HG03103 (cell line): Measurements from ENCODE around the gene TRIM25.
"Not testable (repeated sequence)": the region's sequence is repeated elsewhere in the genome, so short reads cannot be mapped to it uniquely, and the experiment has no call there.

ENCODE experiments used
- ATAC-seq: cut with Tn5 transposase; IDR thresholded peaks from one replicate; pipeline ENCODE4 v1.9.1; 2021; ENCODE audit warnings: low read depth; ENCODE audit not compliant: unreplicated experiment

Gene TRIM25, protein sequence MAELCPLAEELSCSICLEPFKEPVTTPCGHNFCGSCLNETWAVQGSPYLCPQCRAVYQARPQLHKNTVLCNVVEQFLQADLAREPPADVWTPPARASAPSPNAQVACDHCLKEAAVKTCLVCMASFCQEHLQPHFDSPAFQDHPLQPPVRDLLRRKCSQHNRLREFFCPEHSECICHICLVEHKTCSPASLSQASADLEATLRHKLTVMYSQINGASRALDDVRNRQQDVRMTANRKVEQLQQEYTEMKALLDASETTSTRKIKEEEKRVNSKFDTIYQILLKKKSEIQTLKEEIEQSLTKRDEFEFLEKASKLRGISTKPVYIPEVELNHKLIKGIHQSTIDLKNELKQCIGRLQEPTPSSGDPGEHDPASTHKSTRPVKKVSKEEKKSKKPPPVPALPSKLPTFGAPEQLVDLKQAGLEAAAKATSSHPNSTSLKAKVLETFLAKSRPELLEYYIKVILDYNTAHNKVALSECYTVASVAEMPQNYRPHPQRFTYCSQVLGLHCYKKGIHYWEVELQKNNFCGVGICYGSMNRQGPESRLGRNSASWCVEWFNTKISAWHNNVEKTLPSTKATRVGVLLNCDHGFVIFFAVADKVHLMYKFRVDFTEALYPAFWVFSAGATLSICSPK

DNA sequence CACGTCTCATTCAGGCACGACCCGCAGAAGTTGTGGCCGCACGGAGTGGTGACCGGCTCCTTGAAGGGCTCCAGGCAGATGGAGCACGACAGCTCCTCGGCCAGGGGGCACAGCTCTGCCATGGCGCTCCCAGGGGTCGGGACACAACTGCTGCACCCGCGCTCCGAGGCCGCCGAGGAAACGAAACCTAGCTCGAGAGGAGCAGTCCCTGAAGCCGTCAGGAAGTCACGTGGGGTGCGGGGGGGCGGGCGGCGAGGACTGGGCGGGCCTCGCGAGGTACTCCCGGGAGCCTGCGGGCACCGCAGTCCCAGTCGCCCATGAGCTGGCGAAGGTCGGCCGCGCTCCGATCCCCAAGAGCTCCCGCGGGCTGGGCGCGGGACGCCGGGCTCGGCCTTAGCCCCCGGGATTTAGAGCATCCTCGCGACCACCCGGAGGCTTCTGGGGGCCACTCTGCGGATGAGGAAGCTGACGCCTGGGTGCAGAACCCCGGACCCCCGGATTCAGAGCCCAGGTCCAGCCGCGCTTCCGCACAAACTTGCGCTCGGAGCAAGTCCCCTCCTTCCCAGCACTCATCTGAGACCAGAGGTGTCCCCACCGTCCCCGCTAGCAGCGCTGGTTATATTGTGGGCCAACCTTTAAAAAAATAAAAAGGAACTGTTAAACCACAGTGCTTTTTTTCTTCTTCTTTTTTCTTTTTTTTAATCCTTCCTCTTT lies at the start of gene TRIM25:
TRIM25 (minus strand) TSS at position 183 of the 714 bp plus-strand sequence; CDS start at position 122, 61 bp downstream.
- peak; percentile 59 for ATAC-seq

DNA sequence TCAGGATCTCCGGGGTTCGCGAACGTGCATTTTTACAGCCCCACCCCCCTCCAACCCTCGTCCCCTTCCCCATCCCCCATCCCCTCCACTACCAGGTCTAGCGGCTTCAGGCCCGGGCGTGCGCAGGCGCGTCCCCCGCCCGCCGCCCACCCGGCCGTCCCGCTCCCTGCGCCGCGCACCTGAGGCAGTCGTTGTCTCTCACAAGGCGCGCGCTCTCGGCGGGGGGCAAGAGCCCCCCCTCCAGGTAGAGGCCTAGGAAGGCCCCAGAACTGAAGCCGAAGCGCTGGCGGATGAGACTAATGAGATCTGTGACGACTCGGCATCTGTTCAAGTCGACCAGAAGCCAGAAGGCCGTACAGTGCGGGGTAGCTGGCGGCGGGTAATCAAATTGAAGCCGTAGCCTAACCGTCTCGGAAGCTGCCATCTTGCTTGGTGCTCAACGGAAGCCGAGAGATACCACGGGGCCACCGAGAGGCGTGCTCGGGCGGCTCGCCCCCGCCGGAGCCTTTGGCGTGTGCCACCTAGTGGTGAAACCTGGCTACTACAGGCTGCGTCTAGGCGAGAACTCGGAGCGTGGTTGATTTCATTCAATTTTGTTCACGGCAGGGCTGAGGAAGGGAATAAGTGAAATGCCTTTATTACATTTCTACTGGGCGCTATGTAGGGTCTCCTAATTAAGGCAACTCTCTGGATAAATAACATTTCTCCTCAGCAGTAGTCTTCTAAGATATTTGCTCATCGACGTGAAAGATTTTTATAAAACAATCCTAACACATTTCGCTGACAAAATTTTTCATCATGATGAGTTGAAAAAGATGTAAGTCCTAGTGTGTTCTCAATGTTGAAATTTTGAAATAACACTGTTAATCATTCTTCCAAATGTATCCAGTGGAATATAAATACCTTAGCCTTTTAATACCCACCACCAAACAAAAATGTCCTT lies 47.0 kb upstream of the TRIM25 start, which contains the start of gene COIL:
COIL (minus strand) TSS at position 455 of the 943 bp plus-strand sequence; CDS start at position 424, 31 bp downstream.
- ATAC-seq, result peak; percentile 92

DNA sequence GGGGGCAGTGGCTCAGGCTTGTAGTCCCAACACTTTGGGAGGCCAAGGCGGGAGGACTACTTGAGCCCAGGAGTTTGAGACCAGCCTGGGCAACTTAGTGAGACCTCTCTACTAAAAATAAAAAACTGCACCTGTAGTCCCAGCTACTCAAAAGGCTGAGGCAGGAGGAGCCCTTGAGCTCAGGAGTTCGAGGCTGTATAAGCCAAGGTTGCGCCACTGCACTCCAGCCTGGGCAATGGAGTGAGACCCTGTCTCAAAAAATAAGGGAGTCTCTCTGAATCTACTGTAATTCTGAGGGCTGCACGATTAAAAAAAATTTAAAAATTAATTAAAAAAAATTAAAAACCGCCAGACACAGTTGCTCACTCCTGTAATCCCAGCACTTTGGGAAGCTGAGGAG lies 43.1 kb upstream of the TRIM25 start:
- ATAC-seq, result no peak

DNA sequence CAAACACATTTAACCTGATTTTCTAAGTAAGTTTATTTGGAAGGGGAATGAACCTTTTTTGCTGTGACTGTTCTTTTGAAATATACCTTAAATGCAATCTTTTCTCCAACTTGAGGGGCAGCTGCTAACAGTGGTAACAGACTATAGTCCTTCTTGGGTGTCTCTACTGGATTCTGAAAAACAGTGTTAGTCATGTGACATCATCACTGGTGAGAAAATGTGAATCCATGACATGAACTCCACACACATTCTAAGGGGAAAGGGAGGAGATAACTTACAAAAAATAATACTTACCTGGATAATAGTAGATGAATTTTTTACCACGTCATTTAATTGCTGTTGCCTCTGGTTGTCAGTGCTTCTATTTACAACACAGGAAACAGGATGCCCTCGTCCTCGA lies 35.7 kb upstream of the TRIM25 start:
- ATAC-seq, result no peak

DNA sequence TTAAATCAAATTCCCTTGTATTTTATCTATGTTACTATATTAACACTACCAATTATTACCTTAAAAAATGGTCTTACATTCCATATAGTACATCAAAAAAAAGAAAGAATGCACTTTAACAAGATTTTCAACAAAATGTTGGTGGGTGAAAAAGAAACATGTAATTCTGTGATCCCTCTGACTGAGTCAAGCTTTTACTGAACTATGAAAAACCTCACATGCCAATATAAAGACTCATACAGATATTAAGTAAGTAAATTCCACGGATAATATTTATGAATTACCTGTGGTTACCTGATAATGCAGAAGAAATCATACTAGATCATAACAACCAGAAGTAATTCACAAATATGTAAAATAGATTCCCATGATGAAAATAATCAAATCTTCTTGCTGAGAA lies 34.6 kb upstream of the TRIM25 start:
- no peak for ATAC-seq

DNA sequence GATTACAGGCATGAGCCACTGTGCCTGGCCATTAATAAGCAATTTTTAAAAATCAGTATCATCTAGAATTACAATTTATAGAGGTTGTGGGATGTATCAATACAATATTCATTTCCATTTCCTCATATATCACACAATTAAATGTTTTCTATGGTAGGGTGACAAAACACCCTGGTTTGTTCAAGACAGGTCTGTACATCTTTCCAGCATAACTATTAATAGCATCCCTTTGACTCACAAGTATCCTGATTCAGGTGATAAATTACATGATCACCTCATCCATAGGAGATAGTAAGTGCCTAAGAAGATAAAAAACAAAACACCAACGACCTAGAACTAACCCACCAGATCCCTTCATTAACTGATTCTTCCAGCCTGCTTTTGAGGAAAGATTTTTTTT lies 33.9 kb upstream of the TRIM25 start:
- ATAC-seq, result no peak

DNA sequence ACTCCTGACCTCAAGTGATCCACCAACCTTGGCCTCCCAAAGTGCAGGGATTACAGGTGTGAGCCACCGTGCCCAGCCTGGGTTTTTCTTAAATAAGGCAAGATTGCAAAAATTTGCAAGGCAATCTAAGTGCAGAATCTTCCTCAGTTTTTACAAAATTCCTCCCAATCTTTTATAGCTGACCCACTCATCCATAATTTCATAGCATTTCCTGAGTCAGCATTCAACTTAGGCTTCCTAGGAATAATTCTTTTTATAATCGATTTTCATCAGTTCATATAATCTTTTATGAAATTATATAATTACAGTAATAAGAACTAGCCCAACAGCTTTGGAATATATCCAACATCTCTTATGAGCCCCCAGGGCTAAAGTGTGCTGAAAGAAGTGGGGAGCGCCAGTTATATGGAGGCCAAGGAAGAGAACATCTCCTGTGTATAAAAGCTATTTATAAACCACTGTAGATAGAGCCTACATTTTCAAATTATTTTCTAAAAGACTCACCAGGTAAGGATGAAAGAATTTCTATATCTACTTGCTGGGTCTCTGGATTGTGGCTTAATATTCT lies 32.2 kb upstream of the TRIM25 start:
- ATAC-seq, result no peak

DNA sequence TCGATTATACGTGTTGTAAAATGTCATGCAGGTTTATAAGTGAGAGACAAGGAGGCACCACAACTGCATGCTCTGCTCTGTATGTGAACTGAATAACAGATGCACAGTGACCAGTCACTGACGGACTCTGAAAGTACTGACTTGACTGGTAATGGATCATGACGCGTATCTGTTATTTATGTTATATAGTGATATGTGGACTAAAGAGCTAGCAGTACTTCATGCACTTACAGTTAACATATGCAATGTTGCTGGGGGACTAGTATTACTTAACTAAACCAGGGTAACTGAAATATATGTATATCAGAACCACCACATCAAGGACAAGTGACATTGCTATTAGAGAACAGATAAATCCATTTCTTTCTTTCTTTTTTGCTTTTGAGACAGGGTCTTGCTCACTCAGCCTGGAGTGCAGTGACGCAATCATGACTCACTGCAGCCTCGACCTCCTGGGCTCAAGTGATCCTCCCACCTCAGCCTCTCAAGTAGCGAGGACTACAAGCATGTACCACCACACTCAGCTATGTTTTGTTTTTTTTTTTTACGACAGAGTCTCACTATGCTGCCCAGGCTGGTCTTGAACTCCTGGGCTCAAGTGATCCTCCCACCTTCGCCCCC lies 29.8 kb upstream of the TRIM25 start:
- ATAC-seq, result no peak

DNA sequence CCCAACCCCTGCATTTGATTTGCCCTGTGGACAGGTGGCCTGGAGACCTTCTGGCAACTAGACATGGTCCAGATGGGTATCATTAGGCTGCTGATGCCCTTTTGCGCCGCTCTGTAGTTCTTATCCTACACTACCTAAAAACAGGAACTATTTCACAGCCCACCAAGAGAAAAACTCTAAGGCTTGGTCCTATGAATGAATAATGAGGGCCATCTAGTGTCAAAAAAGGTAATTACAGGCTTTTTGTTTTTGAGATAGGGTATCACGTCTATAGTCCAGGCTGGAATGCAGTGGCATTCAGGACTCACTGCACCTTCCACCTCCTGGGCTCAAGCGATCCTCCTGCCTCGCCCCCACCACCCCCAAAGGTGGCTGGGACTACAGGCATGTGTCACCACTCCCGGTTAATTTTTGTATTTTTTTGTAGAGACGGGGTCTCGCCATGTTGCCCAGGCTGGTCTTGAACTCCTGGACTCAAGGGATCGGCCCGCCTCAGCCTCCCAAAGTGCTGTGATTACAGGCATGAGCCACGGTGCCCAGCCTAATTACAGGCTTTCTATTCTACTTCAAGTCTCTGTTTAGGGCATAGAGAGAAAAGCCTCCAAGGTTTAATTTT lies 26.1 kb upstream of the TRIM25 start:
- ATAC-seq, result no peak

DNA sequence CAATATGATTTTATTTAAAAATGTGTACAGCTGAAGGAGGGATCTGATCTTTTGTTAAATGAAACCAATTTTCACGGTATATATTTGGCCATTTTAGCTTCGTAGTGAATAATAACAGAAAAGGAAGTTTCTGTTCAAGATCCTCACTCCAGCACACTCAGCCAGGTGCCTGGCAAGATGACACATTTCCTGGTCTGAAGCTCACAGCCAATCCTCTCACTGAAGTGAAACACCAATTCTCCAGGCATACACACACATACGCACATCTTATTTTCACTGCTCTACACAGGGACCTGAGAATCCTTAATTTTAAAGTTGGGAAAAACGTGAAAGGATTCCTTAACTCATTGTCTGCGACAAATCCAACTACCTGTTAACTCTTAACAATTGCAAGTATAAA lies 24.4 kb upstream of the TRIM25 start:
- ATAC-seq, result not testable (repeated sequence)

DNA sequence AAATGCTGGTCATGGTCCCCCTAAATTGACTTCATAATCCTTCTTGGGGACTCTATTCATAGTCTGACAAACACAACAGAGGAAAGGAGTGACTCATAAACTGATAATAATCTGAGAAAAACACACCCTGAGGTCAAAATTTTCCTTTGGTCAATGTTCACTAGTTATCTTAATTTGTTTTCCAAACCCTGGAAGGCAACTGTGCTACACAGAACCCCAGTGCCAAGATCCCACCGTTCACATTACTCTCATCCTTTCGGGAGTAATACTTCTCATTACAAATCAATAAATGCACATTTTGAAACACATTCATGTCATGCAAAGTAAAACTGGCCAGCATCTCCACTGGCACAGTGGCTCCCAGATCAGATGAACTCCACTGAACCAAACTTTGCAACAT lies 23.8 kb upstream of the TRIM25 start:
- no peak for ATAC-seq

DNA sequence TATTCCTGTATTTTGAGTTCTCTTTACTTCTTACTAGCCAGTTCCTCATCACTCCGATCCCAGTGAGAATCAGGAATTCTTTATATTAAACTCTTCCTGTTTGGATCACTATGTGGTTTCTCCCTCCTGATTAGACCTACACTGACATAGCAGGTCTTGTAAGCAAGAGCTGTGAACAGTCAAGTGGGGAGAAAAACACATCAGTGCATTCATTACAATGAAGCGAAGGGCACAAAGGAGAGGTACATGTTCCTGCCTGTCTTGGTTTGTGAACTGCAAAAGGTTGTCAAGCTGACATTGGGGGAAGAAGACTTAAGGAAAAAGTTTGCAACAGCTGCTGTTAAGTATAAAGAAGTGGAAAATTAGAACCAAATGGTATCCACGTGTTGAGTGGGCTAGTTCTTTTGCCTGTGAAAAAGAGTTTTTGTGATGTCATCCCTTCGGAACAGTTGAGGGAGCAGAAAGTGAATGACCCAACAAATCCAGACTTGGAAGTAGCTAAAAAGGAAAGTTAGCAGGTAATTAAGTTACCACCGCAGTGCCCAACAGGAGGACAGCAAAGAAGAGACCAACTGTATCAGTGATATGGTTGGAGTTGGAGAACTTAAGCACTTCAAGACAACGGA lies 23.0 kb upstream of the TRIM25 start:
- ATAC-seq, result no peak

DNA sequence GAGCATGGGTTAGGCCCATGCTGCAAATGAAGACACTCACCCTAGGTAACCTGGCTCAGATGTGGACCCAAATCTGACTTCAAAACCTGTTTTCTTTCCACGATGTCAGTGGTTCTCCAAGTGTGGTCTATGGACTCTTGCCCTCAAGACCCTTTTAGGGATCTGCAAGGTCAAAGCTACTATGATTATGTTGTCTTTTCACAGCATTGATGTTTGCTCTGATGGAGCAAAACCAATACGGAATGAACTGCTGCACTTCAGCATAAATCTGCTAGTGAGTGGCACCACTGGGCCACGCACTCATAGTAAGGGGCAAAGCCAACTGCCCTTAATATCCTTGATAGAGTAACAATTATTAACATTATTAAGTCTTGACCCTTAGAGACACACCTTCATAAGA lies 21.6 kb upstream of the TRIM25 start:
- ATAC-seq, result no peak

DNA sequence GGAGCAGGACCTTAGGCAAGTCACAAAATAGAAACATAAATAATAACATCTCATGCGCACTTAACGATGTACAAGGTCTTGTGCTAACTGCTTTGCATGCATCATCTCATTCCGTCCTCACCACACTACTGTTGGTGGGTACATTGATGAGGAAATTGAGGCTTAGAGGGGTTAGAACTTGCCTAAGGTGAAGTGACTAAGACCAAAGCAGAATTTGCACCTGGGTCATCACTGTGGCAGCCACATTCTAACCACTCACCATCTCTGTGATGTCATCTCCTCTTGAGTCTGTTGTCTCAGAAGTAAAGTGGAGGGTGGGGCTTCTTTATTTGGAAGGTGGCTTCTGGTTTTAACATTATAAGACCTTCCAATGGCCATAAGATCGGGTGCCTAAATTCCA lies 20.4 kb upstream of the TRIM25 start:
- no peak for ATAC-seq

DNA sequence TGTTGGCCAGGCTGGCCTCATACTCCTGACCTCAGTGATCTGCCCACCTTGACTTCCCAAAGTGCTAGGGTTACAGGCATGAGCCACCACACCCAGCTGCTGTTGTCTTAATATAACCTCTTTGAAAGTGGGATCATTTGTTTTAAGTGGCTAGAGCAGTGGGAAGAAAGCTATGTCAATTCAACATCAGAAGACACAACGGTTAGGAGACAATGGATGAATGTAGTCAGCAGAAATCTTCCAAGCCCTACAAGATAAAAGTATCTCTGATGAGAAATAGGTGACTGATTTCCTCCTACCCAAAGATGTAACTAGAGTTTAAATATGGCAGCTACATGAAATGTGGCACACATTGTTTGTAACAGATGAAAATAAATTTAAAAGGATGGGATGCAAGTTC lies 20.0 kb upstream of the TRIM25 start:
- no peak for ATAC-seq

DNA sequence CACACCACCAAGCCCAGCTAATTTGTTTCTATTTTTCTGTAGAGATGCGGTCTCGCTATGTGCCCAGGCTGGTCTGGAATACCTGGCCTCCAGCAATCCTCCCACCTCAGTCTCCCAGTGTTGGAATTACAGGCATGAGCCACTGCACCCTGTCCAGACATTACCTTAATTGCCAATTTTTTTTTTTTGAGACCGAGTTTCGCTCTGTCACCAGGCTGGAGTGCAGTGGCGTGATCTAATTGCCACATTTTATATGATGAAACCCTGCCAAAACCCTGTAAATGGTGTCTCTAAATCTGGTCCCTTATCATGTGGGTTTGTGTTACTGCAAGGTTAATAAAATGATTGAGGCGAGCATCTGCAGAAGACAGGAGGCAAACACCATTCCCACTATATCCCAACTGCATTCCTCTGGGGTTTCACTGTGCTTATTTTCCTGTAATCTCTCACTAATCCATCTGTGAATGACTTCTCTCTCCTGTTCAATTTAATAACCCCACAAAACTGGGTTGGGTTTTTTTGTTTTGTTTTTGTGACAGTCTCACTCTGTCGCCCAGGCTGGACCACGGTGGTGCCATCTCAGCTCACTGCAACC lies 19.4 kb upstream of the TRIM25 start:
- ATAC-seq, result no peak

DNA sequence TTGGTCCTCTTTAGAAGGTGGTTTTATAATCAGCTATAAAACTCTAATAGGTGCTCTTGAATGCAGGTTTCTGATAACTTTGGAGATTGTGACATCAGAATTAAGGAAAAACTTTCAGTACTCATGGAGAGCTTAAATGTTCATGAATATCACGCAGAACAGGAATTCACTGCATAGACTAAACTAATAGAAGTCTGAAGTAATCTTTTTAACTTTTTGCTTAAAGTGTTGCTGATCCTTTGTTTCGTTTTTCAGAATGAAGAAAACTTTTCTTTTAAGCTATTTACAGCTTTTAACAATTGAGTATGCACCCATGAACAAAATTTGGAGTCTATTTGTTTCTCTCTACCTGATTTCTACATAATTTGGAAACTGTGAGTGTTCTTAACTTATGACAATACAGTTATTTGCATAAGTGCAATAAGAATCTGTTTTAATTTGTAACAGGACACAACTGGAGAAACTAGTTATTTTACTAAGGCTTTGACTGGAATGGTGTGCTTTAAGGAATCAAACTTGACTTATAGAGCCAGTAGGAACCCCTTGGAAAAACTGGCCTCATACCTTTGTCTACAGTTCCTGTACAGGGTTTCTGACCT lies 17.0 kb upstream of the TRIM25 start:
- ATAC-seq, result no peak
